A673 (cell line): ENCODE data around the gene USP15. TPM values are rescaled to one million over a fixed set of nuclear protein-coding genes. Genes with fewer than 3 reads are reported as not detected.

Experiments
- BruUV-seq: library from RNA; stranded (reverse); fragments of 400-500 nt; replicated peaks from 2 replicates; lab custom pipeline; 2021; lab: Mats Ljungman, UMichigan
- CTCF ChIA-PET: fragments of 300-600 bp; sonication (Branson Sonifier 250); formaldehyde crosslinking; loops from one replicate; lab custom pipeline; 2022; ENCODE audit warnings: antibody characterized with exemption; lab: Charles Lee
- POLR2A ChIA-PET: fragments of 300-600 bp; sonication (Branson Sonifier 250); formaldehyde crosslinking; loops from one replicate; lab custom pipeline; 2022; ENCODE audit warnings: antibody characterized with exemption; ENCODE audit not compliant: low non-redundant PET; lab: Charles Lee
- DNase-seq: peaks from one replicate; pipeline ENCODE4 v3.0.0-alpha.2; 2015; ENCODE audit warnings: low spot score
- H3K27ac ChIP-seq: fragments of 200-600 bp; sonication (generic); 2 replicates; pipeline ENCODE4 v1.5.1; 2016; ENCODE audit warnings: mixed run types, low read depth, mild to moderate bottlenecking, mixed read lengths, antibody characterized with exemption, low read length; ENCODE audit not compliant: poor library complexity, severe bottlenecking
- H3K27me3 ChIP-seq: fragments of 200-600 bp; sonication (generic); replicated peaks from 2 replicates; pipeline ENCODE4 v1.6.1; 2017; ENCODE audit warnings: mixed run types, low read depth, mild to moderate bottlenecking, mixed read lengths, antibody characterized with exemption, low read length; ENCODE audit not compliant: insufficient read depth, poor library complexity
- H3K36me3 ChIP-seq: fragments of 200-600 bp; sonication (generic); 2 replicates; pipeline ENCODE4 v1.6.1; 2016; ENCODE audit warnings: mixed run types, mild to moderate bottlenecking, mixed read lengths, antibody characterized with exemption, low read length; ENCODE audit not compliant: insufficient read depth, poor library complexity, severe bottlenecking
- H3K4me1 ChIP-seq: fragments of 200-600 bp; sonication (generic); 2 replicates; pipeline ENCODE4 v1.6.1; 2017; ENCODE audit warnings: mixed run types, mild to moderate bottlenecking, mixed read lengths, antibody characterized with exemption, low read length; ENCODE audit not compliant: insufficient read depth, poor library complexity, severe bottlenecking
- H3K4me3 ChIP-seq: fragments of 200-600 bp; sonication (generic); 2 replicates; pipeline ENCODE4 v1.5.1; 2016; ENCODE audit warnings: low read depth, mixed run types, mild to moderate bottlenecking, mixed read lengths, low read length; ENCODE audit not compliant: poor library complexity, severe bottlenecking
- H3K9me3 ChIP-seq: fragments of 200-600 bp; sonication (generic); 2 replicates; pipeline ENCODE4 v1.6.1; 2016; ENCODE audit warnings: mixed run types, low read depth, mild to moderate bottlenecking, mixed read lengths, antibody characterized with exemption, low read length; ENCODE audit not compliant: poor library complexity, severe bottlenecking
- EZH2 ChIP-seq: fragments of 200-600 bp; sonication (generic); IDR thresholded peaks from 2 replicates; pipeline ENCODE4 v1.6.1; 2017; ENCODE audit warnings: borderline replicate concordance, low read depth, mild to moderate bottlenecking, mixed read lengths, antibody characterized with exemption, low read length; ENCODE audit not compliant: poor library complexity, severe bottlenecking
- intact Hi-C: fragments of 100-400 bp; cut with micrococcal nuclease; formaldehyde crosslinking; loops from one replicate; pipeline ENCODE4 v1.10.0; 2022; ENCODE audit not compliant: unreplicated experiment
- total RNA-seq: library from RNA; stranded (reverse); gene quantifications from 2 replicates; pipeline ENCODE4 v1.2.3, GENCODE V29; 2021
- TF ChIP-seq, protein P1 (sequence below): fragments of 300-800, 200-600 bp; sonication (generic); conservative IDR thresholded peaks from 2 replicates; pipeline ENCODE4 v1.5.1; 2017; ENCODE audit warnings: low read depth, mild to moderate bottlenecking, antibody characterized with exemption, low read length, moderate library complexity, mixed read lengths

The USP15 gene
- total RNA-seq, 1 experiment from 2014 or later: 61.7 TPM

- no peaks in the 10 kb centered on the region for H3K27me3 ChIP-seq
- POLR2A ChIA-PET: no interaction called here
- no peak overlapping the region for H3K27ac ChIP-seq
- intact Hi-C loops: no loop called here
- H3K36me3 ChIP-seq: no peaks in the 10 kb centered on the region
- BruUV-seq: no TSS peak
- CTCF ChIA-PET: no interaction called here
- peaks cover 2% of the 10 kb centered on the region for H3K4me1 ChIP-seq
- TF ChIP-seq, protein P1, sequence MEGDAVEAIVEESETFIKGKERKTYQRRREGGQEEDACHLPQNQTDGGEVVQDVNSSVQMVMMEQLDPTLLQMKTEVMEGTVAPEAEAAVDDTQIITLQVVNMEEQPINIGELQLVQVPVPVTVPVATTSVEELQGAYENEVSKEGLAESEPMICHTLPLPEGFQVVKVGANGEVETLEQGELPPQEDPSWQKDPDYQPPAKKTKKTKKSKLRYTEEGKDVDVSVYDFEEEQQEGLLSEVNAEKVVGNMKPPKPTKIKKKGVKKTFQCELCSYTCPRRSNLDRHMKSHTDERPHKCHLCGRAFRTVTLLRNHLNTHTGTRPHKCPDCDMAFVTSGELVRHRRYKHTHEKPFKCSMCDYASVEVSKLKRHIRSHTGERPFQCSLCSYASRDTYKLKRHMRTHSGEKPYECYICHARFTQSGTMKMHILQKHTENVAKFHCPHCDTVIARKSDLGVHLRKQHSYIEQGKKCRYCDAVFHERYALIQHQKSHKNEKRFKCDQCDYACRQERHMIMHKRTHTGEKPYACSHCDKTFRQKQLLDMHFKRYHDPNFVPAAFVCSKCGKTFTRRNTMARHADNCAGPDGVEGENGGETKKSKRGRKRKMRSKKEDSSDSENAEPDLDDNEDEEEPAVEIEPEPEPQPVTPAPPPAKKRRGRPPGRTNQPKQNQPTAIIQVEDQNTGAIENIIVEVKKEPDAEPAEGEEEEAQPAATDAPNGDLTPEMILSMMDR: no peak
- no peak for TF ChIP-seq EZH2
- DNase-seq: no peak
- no peak overlapping the region for H3K4me3 ChIP-seq
- H3K9me3 ChIP-seq: peaks cover 3% of the 10 kb centered on the region
Observed at GRCh38 chr12:62347922-62348650, 87.9 kb downstream of the USP15 start.

DNA sequence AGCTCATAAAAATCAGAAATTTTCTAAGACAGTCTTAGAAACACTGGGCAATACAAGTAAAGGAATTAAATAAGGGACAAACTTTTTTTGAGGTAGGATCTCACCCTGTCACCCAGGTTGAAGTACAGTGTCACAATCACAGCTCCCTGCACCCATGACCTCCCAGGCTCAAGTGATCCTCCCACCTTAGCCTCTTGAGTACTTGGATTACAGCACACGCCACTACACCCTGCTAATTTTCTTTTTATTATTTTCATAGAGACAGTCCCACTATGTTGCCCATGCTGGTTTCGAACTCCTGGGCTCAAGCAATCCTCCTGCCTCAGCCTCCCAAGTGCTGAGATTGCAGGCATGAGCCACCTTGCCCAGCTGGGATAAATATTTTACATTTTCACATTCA lies 90.3 kb downstream of the USP15 start:
- no peak overlapping the region for H3K27ac ChIP-seq
- DNase-seq: no peak
- H3K27me3 ChIP-seq: no peaks in the 10 kb centered on the region
- ChIA-PET POLR2A (no interaction called here), CTCF (no interaction called here)
- no peaks in the 10 kb centered on the region for H3K9me3 ChIP-seq
- no TSS peak for BruUV-seq
- H3K4me1 ChIP-seq: peaks cover 10% of the 10 kb centered on the region
- no peak overlapping the region for H3K4me3 ChIP-seq
- intact Hi-C loops: no loop called here
- TF ChIP-seq EZH2: no peak
- TF ChIP-seq, protein P1: no peak
- H3K36me3 ChIP-seq: no peaks in the 10 kb centered on the region

- no TSS peak for BruUV-seq
- CTCF ChIA-PET: no interaction called here
- no peak for TF ChIP-seq EZH2
- TF ChIP-seq, protein P1: no peak
- POLR2A ChIA-PET: no interaction called here
- Histone ChIP-seq H3K4me1 (peaks cover 10% of the 10 kb centered on the region), H3K27ac (no peak overlapping the region), H3K36me3 (no peaks in the 10 kb centered on the region), H3K4me3 (no peak overlapping the region), H3K27me3 (no peaks in the 10 kb centered on the region), H3K9me3 (no peaks in the 10 kb centered on the region)
- intact Hi-C loops: no loop called here
- no peak for DNase-seq
Observed at GRCh38 chr12:62351326-62351725, 91.1 kb downstream of the USP15 start.
